HTERT RPE-1 (cell line): ENCODE results near the gene POU2F1.
"Not testable (repeated sequence)": the region's sequence is repeated elsewhere in the genome, so short reads cannot be mapped to it uniquely, and the experiment has no call there.

ENCODE experiments used
- in situ Hi-C: fragments of 300-500 bp; cut with MboI; formaldehyde crosslinking; loops from 4 replicates; pipeline ENCODE4 v1.14.3; 2020; ENCODE audit warnings: low sequenced_read_pairs

The POU2F1 gene

GRCh38 chr1:167202049-167202448 is 18.6 kb upstream of the POU2F1 start:
- in situ Hi-C loops, result no loop called here

DNA sequence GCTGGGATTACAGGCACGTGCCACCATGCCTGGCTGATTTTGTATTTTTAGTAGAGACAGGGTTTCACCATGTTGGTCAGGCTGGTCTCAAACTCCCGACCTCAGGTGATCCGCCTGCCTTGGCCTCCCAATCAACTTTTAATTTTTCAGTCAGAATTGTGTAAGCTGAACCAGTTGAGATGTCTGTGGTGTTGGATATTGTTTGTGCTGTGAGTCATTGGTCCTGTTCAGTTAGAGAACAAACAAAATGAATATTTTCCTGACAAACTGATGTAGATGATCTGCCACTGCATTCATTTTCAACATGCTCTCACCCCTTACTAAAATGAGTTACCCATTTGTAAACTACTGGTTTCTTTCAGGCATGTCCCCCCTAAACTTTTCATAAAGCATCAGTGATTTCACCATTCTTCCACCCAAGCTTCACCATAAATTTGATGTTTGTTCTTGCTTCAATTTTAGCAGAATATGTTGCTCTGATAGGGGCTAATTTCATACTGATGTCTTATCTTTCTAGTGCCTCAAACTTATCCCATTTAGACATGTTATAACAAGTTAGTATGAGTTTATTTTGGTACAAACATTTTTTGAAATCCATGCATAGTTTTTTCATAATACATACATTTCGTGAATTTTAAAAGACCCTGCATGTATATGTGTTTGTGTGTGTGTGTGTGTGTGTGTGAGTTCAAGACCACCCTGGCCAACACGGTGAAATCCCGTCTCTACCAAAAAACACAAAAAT is 15.2 kb upstream of the POU2F1 start:
- in situ Hi-C loops, result not testable (repeated sequence)

DNA sequence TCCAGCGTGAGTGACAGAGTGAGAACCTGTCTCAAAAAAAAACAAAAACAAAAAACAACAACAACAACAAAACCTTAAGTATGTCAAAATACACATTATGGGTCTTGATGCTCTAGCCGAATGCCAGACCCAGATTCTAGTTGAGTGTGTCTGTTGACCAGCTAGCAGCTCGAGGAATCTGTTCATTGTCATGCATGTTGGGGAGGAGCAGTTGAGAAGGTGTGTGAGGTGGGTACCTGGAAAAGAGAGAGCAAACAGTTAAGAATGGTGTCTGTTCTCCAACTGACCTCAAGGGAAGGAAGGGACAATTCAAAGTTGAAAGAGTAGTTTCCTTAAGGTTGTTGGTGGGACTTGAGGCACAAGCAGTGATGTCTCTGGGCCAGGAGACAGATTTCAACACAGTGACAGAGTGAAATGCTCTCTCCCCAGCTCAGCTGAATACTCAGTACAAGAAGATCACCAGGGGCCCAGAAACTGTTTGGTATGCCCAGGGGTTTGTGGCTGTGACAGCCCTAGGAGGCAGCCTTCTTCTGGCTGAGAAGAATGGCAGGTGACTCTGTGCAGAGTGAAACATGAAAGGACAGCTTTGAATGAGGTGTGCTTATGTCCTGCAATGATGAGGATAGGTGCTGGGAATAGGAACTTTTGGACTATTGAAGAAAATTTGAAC is 14.4 kb upstream of the POU2F1 start:
- in situ Hi-C loops, result no loop called here

- in situ Hi-C loops, result no loop called here
Measured at GRCh38 chr1:167207940-167208623, 12.6 kb upstream of the POU2F1 start.

DNA sequence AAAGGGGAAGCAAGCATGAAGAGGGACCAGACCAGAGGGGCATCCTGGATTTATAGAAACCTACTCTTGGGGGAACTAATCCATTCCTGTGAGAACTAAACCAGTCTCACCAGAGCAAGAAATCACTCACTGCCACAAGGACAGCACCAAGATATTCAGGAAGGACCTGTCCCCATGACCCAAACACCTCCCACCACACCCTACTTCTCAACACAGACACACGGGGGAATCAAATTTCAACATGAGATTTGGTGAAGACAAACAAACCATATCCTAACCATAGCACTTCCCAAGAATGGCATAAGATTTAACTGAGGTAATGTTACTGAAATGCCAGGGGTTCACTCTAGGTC is 12.1 kb upstream of the POU2F1 start:
- in situ Hi-C loops, result no loop called here

DNA sequence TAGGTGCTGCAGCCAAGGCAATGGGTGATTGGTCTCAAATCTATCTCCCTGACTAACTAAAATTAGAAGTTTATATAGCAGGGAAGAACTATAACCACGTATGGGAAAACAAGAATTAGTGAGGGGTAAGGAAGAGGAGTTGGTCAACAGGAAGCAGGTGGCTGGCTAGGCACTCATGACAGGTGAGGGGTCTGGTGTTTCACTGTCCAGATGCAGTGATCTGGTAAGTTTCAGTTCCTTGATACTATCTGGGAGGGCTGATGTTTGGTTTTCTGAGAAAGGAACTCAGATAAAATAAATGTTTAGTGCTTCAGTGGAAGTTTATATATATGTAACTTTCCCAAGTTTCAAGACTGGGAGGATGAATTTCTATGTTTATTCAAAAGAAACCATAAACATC is 11.6 kb upstream of the POU2F1 start:
- in situ Hi-C loops, result no loop called here

DNA sequence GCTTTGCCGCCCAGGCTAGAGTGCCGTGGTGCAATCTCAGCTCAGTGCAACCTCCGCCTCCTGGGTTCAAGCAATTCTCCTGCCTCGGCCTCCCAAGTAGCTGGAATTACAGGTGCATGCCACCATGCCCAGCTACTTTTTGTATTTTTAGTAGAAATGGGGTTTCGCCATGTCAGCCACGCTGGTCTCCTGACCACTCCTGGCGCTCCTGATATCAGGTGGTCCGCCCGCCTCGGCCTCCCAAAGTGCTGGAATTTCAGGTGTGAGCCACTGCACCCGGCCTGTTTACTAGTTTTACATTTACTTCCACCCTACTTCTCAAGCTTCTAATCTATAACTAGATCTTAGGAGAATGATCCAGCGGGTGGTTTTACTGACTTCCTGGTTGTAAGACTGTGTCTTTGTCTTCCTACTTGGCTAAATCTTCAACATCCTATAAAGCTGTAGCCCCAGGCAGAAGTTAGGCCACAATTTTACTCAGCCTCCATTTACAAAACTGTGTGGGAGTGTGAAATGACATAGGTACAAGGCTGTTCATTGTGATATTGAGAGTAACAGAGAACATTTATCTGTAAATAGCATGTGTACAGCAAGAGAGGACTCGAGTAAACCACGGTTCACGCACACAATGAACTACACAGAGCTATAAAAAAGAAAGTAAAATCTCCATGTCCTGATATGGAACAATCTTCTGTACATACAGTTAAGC is 9.6 kb upstream of the POU2F1 start:
- in situ Hi-C loops, result no loop called here

GRCh38 chr1:167212025-167212424 is 8.7 kb upstream of the POU2F1 start:
- in situ Hi-C loops, result no loop called here

DNA sequence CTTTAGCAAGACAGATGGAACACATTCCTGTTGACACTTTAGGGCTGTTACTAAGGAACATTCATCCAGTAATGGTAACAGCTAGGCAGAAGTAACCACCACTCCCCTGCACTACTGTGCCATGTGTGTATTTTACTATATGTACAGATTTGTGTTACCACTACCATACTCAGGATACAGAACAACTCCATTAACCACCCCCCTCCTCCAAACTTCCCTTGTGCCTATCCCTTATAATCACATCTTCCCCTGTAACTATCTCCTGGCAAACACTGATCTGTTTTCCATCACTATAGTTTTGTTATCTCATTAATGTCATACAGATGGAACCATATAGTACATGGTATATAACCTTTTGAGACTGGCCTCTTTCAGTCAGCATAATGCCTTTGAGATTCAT is 3.9 kb upstream of the POU2F1 start:
- in situ Hi-C loops, result no loop called here

DNA sequence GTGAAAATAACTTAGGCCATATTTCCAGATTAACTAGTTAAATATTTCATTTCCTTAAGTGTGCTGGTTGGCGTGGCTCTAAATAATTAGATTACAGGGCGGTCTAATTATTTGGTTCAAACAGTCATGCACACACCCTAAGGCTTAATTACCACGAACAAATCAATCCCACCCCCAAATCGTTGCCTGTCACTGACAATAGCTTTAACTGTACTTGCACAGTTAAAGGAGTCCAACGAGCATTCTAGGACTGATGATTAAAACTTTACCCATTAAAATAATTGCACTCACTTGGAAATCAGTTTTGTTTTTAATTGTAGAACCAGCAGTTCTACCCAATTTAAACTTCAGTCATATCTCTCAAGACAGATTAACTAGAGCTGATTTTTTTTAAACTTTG is 1.5 kb upstream of the POU2F1 start:
- in situ Hi-C loops, result no loop called here

GRCh38 chr1:167219646-167220536 is 795 bp upstream of the POU2F1 start:
- in situ Hi-C loops, result no loop called here

GRCh38 chr1:167221126-167221737 is 546 bp downstream of the POU2F1 start:
- in situ Hi-C loops, result no loop called here

DNA sequence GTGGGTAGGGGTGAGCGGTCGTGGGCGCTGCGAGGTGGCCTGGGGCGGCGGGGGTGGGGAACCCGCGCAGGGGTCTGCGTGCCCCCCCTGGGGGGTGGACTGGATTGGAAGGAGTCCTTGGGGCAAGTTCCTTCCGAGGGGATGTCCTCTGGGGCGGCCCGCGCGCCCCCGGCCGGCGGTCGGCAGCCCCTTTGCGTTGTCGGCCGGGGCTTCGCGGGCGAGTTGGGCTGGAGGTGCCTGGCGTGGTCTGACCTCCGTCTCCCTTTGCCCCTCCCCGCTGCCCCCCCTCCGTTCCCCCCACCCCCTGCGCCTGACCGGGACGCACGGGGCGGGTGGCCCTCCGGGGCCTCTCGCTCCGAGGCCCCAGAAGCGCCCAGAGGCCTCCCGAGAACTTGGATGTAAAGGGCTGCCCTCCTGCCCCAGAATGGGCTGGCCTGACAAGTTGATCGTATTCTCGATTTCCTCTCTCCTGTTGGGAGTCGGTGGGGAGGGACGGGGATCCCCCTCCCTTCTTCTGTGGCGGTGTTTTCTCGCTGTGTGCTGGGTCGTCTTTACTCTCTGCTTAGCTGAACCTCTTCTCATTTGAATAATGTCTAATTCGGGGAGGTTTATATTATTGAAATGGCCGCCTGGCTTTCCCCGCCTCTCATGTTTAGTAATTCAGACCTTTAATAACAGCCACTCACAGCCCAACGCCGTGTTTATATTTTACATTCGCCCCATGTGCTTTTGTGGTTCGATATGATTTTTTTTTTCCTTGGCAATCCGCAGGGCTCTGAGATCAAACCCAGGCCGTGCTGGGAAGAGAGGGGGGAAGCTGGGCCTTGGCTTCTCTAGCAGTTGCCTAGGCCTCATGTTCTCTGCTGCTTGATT is 1.3 kb downstream of the POU2F1 start:
- in situ Hi-C loops, result no loop called here

DNA sequence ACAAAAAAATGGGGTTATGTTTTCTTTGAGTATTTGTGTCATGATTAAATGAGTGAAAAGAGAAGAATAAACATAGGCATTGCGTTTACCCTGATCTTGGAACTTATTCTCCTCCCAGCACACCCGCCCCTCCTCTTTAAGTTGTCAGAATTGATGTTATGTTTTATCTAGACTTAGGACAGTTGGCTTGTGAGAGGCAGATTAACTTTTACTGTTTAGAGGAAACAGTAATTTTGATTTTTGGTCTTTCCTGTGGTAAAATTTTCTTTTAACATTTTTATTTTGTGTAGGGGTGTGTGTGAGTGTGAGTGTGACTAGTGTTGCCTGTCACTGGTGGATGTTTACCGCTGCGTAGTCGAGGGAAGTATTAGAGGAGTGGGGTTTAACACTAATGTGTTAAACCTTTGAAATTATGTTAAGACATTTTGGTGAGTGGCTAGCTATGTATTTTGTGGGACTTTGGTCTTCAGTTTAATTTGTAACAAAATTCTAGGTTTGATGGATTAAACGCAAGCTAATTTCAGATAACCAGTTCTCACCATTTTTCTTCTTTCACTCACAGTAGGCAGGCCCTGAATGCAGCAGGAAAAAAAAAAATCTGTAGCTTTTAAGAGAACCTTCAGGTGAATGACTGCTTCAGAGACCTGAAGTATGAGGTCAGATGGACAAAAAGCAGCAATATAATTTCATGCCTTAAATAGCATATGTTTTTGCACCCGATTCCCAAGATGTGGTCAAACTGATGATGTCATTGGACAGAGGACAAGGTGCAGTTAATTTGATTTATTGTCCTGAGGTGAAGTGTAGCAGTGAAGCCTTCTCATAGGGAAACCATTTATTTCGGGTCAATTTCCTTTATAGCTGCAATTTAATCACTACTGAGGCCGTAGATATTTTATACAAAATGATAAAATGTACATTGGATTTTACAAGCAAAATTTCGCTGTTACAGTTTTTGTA is 2.7 kb downstream of the POU2F1 start:
- in situ Hi-C loops, result no loop called here

- in situ Hi-C loops, result not testable (repeated sequence)
Measured at GRCh38 chr1:167224734-167225235, 4.1 kb downstream of the POU2F1 start.

GRCh38 chr1:167225920-167226319 is 5.2 kb downstream of the POU2F1 start:
- in situ Hi-C loops, result no loop called here

GRCh38 chr1:167227934-167228378 is 7.3 kb downstream of the POU2F1 start:
- in situ Hi-C loops, result no loop called here
